Ectodermal cell (in vitro differentiated cells): Measurements from ENCODE around the gene CALU.

ENCODE experiments used
- H3K27ac ChIP-seq: 2 replicates; pipeline ENCODE4 v1.7.0; 2013; ENCODE audit warnings: mild to moderate bottlenecking, low read depth, low read length; ENCODE audit not compliant: insufficient read depth, poor library complexity, severe bottlenecking
- H3K27me3 ChIP-seq: 2 replicates; pipeline ENCODE4 v1.7.0; 2013; ENCODE audit warnings: mild to moderate bottlenecking, low read length; ENCODE audit not compliant: insufficient read depth, control insufficient read depth, poor library complexity, severe bottlenecking
- H3K36me3 ChIP-seq: one replicate; pipeline ENCODE4 v1.7.0; 2013; ENCODE audit warnings: low read length; ENCODE audit not compliant: control insufficient read depth, insufficient read depth
- H3K4me1 ChIP-seq: one replicate; pipeline ENCODE4 v1.7.0; 2013; ENCODE audit warnings: low read length; ENCODE audit not compliant: control insufficient read depth, insufficient read depth
- H3K4me3 ChIP-seq: 2 replicates; pipeline ENCODE4 v1.7.0; 2013; ENCODE audit warnings: low read depth, low read length, control low read depth; ENCODE audit not compliant: insufficient read depth
- H3K9me3 ChIP-seq: 2 replicates; pipeline ENCODE4 v1.7.0; 2013; ENCODE audit warnings: mild to moderate bottlenecking, low read length, moderate library complexity; ENCODE audit not compliant: control insufficient read depth
- WGBS, 2 experiments: methylation state at CpG; one replicate each; pipeline ENCODE4 v1.1.7; 2013; ENCODE audit warnings: missing lambda C conversion rate in 2 of 2; 5-methylcytosine and 5-hydroxymethylcytosine counted together

The CALU gene

DNA sequence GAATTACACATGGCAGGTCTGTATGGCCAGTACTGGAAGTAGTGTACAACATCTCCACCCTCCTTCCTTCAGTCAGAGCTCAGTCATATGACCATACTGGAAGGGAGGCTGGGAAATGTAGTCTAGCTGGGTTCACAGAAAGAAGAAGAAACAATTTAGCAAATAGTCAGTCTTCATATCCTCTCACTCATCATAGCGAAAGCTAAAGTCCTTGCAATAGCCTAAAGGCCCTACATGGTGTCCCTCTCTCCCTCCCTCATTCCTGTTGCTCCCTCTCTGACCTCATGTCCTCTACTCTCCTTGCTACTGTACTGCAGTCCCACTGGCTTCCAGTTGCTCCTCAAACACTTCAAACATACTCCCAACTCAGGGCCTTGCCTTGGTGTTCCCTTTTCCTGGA is 4.3 kb upstream of the CALU start:
- Histone ChIP-seq H3K9me3 (no peaks in the 10 kb centered on the region), H3K27me3 (no peaks in the 10 kb centered on the region), H3K4me1 (no peaks in the 10 kb centered on the region), H3K4me3 (no peak overlapping the region), H3K36me3 (no peaks in the 10 kb centered on the region), H3K27ac (no peak overlapping the region)
- 89 to 92% methylated on average over 1 of the region's 1 CpG for WGBS, 2 experiments

DNA sequence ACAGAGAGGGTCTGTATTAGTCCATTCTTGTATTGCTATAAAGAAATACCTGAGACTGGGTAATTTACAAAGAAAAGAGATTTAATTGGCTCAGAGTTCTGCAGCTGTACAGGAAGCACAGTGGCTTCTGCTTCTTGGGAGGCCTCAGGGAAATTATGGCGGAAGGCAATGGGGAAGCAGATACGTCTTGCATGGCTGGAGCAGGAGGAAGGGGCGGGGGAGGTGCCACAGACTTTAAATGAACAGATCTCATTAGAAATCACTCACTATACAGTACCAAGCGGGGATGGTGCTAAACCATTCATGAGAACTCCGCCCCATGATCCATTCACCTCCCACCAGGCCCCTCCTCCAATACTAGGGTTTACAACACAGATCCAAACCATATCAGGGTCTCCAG is 3.7 kb upstream of the CALU start:
- Histone ChIP-seq H3K4me1 (peaks cover 5% of the 10 kb centered on the region), H3K36me3 (no peaks in the 10 kb centered on the region), H3K4me3 (no peak overlapping the region), H3K27ac (no peak overlapping the region), H3K27me3 (no peaks in the 10 kb centered on the region), H3K9me3 (no peaks in the 10 kb centered on the region)
- WGBS, 2 experiments, result 87 to 93% methylated on average over 5 of the region's 5 CpGs

DNA sequence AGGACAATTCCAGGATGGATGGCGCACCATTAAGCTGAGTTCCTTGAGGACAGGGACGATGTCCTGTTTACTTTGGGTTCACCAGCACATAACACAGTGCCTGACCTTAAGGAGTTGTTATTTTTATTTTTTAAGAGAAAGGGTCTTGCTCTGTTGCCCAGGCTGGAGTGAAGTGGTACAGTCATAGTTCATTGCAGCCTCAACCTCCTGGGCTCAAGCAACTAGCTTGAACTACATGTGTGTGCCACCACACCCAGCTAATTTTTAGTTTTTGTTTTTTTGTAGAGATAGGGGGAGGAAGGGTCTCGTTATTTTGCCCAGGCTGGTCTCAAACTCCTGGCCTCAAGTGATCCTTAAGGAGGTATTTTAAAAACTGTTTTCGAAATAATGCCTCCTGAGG is 1.7 kb upstream of the CALU start:
- Histone ChIP-seq H3K9me3 (no peaks in the 10 kb centered on the region), H3K27me3 (no peaks in the 10 kb centered on the region), H3K4me3 (no peak overlapping the region), H3K4me1 (peaks cover 5% of the 10 kb centered on the region), H3K36me3 (no peaks in the 10 kb centered on the region), H3K27ac (no peak overlapping the region)
- WGBS, 2 experiments, result 86 to 90% methylated on average over 4 of the region's 4 CpGs

DNA sequence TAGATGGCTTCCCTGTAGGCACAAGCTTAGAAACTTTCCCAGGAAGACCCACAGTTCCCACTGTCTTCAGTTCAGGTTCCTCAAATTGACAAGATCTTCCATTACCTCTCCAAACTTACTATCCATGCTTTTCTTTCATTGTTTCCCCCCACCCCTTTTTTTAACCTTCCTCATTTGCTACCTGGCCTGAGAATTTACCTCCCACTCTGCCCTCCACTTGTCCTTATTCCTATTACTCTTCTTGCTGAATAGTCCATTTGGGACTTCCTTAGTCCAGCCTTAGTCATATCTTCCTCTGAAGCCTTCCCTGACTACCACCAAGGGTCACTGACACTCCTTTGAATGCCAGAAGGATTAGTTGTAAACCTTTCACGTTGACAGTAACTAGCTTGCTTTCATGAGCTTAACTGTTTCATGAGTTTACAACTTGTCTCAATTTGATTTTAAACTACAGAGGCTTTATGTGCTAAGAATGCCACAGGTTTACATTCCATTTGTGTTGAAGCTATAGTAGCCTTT is 1.2 kb upstream of the CALU start:
- H3K27ac ChIP-seq, result no peak overlapping the region

DNA sequence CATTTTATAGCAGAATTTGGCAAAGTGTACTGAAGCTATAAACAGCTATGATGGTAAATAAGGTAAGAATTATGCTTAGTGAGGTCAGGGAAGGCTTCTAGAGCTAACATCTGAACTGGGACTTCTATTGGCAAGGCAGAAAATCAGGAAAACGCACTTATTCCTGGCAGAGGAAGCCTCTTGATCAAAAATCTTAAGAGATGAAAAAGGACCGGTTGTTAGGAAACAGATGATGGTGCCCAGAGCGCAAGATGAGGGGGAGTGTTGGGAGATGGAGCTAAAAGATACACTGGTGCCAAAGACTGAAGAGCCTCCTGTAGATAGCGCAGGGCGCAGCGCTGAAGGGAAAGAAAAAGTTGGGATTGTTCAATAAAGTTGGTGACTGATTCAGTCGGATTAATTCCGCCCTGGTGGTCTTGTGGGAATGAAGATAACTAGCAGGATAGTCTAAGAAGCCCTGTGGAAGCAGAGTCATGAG is 550 bp upstream of the CALU start:
- Histone ChIP-seq H3K4me3 (peak overlapping the region; percentile 74), H3K27me3 (no peaks in the 10 kb centered on the region), H3K27ac (peak overlapping the region; percentile 47), H3K9me3 (no peaks in the 10 kb centered on the region), H3K4me1 (peaks cover 5% of the 10 kb centered on the region), H3K36me3 (no peaks in the 10 kb centered on the region)
- 23 to 27% methylated on average over 8 of the region's 8 CpGs for WGBS, 2 experiments

More for the DNA sequence above, 1.2 kb upstream of the CALU start:
- Histone ChIP-seq H3K9me3 (no peaks in the 10 kb centered on the region), H3K4me1 (peaks cover 5% of the 10 kb centered on the region), H3K36me3 (no peaks in the 10 kb centered on the region), H3K27me3 (no peaks in the 10 kb centered on the region), H3K4me3 (no peak overlapping the region)
- WGBS, 2 experiments, result 52 to 61% methylated on average over 1 of the region's 1 CpG

DNA sequence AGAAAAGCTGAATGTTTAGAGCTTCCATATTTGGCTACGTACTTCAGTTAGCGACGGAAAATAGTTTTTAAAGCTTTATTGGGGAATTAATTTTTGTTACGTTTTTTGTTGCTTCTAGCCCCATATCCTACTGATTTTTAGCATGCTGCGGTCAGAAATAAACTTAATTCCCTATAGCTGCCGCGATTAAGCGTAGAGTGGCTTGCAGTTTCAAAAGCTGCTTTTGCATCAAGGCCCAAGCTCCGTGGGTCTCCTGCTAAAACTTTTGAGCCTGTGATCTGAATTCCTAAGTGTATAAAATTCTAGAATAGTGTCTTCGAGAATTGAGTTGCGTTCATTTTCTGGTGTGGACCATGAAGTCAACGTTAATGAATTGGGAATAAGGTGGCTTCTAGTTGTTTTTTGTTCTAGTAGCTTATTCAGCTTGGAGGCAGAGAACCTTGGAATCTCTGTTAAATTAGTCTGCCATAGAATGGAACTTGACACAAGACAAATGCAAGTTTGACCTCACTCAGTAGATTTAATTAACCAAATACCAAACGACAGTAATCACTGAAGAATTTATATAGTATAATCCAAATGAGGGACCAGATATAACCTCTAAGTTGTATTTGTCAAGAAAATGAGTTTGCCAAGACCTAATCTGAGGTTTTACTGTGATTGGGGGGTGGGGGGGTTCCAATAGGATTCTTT is 977 bp downstream of the CALU start:
- Histone ChIP-seq H3K9me3 (no peaks in the 10 kb centered on the region), H3K4me3 (peak overlapping the region; percentile 74), H3K27ac (peak overlapping the region; percentile 57), H3K4me1 (peaks cover 5% of the 10 kb centered on the region), H3K27me3 (no peaks in the 10 kb centered on the region), H3K36me3 (no peaks in the 10 kb centered on the region)
- WGBS, 2 experiments, result 12 to 16% methylated on average over 12 to 13 of the region's 13 CpGs

DNA sequence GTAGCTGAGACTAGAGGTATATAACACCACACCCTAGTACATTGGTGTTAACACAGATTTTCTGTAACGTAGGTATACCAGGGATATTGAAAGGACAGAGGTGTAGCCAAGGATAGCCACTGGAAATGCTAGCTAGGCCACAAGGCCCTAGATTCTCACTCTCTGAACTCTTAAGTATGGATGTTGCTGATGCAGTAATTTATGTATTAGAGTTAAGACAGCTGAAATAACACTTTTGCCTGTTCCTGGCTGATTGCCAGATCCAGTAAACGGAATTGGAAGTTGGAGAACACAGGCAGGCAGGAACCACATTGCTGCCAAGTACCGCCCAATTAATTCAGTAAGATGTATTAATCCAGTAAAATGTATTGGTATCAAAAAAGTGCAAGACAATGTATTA is 1.8 kb downstream of the CALU start:
- H3K27me3 ChIP-seq, result no peaks in the 10 kb centered on the region
- 92 to 99% methylated on average over 3 of the region's 3 CpGs for WGBS, 2 experiments
- no peaks in the 10 kb centered on the region for H3K36me3 ChIP-seq
- H3K4me1 ChIP-seq, result peaks cover 5% of the 10 kb centered on the region
- no peak overlapping the region for H3K27ac ChIP-seq
- H3K4me3 ChIP-seq, result no peak overlapping the region
- no peaks in the 10 kb centered on the region for H3K9me3 ChIP-seq

DNA sequence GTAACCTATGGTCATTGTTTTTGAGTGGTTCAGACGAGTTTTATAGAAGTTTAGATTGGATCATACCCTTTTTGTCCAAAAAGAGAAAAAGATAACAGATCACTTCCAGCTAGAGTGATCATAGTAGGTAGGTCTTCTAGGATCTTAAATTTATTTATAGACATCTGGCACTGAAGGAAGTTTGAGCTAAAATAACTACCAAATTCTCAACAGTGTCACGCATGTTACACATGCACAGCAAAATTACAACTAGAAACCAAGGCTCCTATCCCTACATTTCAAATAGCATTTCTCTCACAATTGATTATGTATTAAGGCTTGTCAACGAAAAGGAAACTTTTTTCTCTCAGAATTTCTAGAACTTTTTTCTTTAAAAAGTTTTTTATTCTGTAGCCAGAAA is 2.3 kb downstream of the CALU start:
- Histone ChIP-seq H3K4me3 (no peak overlapping the region), H3K4me1 (peaks cover 5% of the 10 kb centered on the region), H3K36me3 (no peaks in the 10 kb centered on the region), H3K9me3 (no peaks in the 10 kb centered on the region), H3K27me3 (no peaks in the 10 kb centered on the region), H3K27ac (no peak overlapping the region)
- 92 to 99% methylated on average over 2 to 3 of the region's 3 CpGs for WGBS, 2 experiments

DNA sequence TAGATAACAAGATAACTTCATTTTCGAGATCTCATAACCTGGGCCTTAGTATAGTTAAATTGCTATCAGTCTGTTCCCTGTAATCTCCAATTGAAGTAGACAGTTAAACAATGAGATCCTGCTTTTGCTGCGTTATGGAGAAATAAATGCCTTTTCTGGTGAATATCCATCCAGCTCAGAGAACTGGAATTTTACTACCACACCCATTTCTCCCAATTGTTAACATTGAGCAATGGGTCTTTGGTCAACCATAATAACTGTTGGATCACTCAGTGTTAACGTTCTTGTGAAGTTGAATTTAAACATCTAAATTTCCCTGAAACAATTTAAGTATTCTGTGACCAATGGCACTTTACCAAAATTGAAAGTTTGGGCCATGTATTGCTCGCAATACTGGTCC is 3.0 kb downstream of the CALU start:
- H3K27ac ChIP-seq, result no peak overlapping the region
- no peaks in the 10 kb centered on the region for H3K9me3 ChIP-seq
- no peaks in the 10 kb centered on the region for H3K27me3 ChIP-seq
- no peak overlapping the region for H3K4me3 ChIP-seq
- peaks cover 5% of the 10 kb centered on the region for H3K4me1 ChIP-seq
- 94% methylated on average over 4 of the region's 4 CpGs for WGBS, 2 experiments
- H3K36me3 ChIP-seq, result no peaks in the 10 kb centered on the region

DNA sequence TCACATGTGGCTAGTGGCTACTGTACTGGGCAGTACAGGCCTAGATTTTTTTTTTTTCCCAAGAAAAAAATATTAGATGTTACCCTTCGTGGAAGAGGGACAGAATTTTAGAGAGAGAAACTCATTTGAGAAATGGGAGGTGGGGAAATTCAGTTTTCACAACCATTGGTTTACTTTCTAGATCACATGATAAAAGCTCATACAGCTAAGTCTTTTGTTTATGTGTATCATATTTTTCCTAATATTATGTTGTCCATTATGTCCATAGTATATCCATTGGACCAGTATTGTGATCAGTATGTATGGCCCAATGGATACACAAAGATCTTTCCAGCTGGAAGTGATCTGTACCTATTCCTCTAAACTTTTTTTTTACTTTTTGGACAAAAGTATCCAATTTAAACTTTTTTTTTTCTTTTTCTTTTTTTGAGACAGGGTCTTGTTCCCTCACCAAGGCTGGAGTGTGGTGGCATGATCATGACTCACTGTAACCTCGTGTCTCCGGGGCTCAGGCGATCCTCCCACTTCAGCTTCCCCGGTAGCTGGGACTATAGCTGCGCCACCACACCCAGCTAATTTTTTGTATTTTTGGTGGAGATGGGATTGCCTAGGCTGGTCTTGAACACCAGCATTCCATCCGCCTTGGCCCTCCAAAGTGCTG is 4.1 kb downstream of the CALU start:
- no peaks in the 10 kb centered on the region for H3K9me3 ChIP-seq
- peaks cover 7% of the 10 kb centered on the region for H3K36me3 ChIP-seq
- no peaks in the 10 kb centered on the region for H3K27me3 ChIP-seq
- 94 to 97% methylated on average over 7 of the region's 7 CpGs for WGBS, 2 experiments
- H3K4me1 ChIP-seq, result peaks cover 5% of the 10 kb centered on the region
- H3K27ac ChIP-seq, result no peak overlapping the region
- no peak overlapping the region for H3K4me3 ChIP-seq
